HEK293T (cell line): ENCODE data around the gene PRAME.

Experiments used
- CTCF ChIA-PET: fragments of 350-600 bp; formaldehyde crosslinking; extraction: SDS; loops from one replicate; lab custom pipeline; 2021; ENCODE audit warnings: antibody characterized with exemption, inconsistent platforms; lab: Yijun Ruan, JAX
- POLR2A ChIA-PET: fragments of 350-600 bp; formaldehyde crosslinking; extraction: SDS; loops from one replicate; lab custom pipeline; 2020; ENCODE audit warnings: antibody characterized with exemption, inconsistent platforms; lab: Yijun Ruan, JAX
- DNase-seq: peaks from one replicate; pipeline ENCODE4 v3.0.0; 2012; ENCODE audit warnings: mixed read lengths; ENCODE audit errors: extremely low spot score
- ARNT ChIP-seq: fragments of 450-650 bp; IDR thresholded peaks from 2 replicates; pipeline ENCODE4 v1.6.1; 2017; ENCODE audit warnings: mild to moderate bottlenecking
- BHLHE40 ChIP-seq: fragments of 450-650 bp; IDR thresholded peaks from 2 replicates; pipeline ENCODE4 v1.6.1; 2016; ENCODE audit warnings: mild to moderate bottlenecking, moderate library complexity, borderline replicate concordance
- CTBP1 ChIP-seq: fragments of 450-650 bp; IDR thresholded peaks from 2 replicates; pipeline ENCODE4 v1.6.1; 2016; ENCODE audit warnings: borderline replicate concordance
- ELF4 ChIP-seq: fragments of 450-650 bp; IDR thresholded peaks from 2 replicates; pipeline ENCODE4 v1.6.1; 2017; ENCODE audit warnings: antibody characterized with exemption
- FOXA1 ChIP-seq: fragments of 450-650 bp; IDR thresholded peaks from 2 replicates; pipeline ENCODE4 v1.6.1; 2016; ENCODE audit warnings: mild to moderate bottlenecking
- FOXK2 ChIP-seq: fragments of 450-650 bp; IDR thresholded peaks from 2 replicates; pipeline ENCODE4 v1.6.1; 2016; ENCODE audit warnings: mild to moderate bottlenecking
- FOXM1 ChIP-seq: fragments of 450-650 bp; IDR thresholded peaks from 2 replicates; pipeline ENCODE4 v1.6.1; 2017; ENCODE audit warnings: mild to moderate bottlenecking, borderline replicate concordance
- HDGF ChIP-seq: fragments of 450-650 bp; IDR thresholded peaks from 2 replicates; pipeline ENCODE4 v1.6.1; 2017; ENCODE audit warnings: antibody characterized with exemption, borderline replicate concordance
- L3MBTL2 ChIP-seq: fragments of 450-650 bp; conservative IDR thresholded peaks from 2 replicates; pipeline ENCODE4 v1.6.1; 2016; ENCODE audit warnings: mild to moderate bottlenecking
- LEF1 ChIP-seq: fragments of 450-650 bp; IDR thresholded peaks from 2 replicates; pipeline ENCODE4 v1.6.1; 2017; ENCODE audit warnings: mild to moderate bottlenecking, borderline replicate concordance
- NFRKB ChIP-seq: fragments of 450-650 bp; IDR thresholded peaks from 2 replicates; pipeline ENCODE4 v1.6.1; 2016; ENCODE audit warnings: mild to moderate bottlenecking, moderate library complexity
- PKNOX1 ChIP-seq: fragments of 450-650 bp; IDR thresholded peaks from 2 replicates; pipeline ENCODE4 v1.6.1; 2016
- SP1 ChIP-seq: fragments of 450-650 bp; IDR thresholded peaks from 2 replicates; pipeline ENCODE4 v1.6.1; 2017
- SUZ12 ChIP-seq: fragments of 450-650 bp; IDR thresholded peaks from 2 replicates; pipeline ENCODE4 v1.6.1; 2016; ENCODE audit warnings: mild to moderate bottlenecking
- TARDBP ChIP-seq: fragments of 450-650 bp; IDR thresholded peaks from 2 replicates; pipeline ENCODE4 v1.6.1; 2016
- ZNF384 ChIP-seq: fragments of 450-650 bp; IDR thresholded peaks from 2 replicates; pipeline ENCODE4 v1.6.1; 2016

The PRAME gene

GRCh38 chr22:22591348-22592299 lies 32.6 kb upstream of the PRAME start:
- no peak for DNase-seq
- TF ChIP-seq ELF4 (no peak), L3MBTL2 (no peak), BHLHE40 (no peak), LEF1 (no peak), CTBP1 (no peak), SP1 (no peak), FOXA1 (no peak), NFRKB (no peak), ARNT (no peak), FOXK2 (no peak), TARDBP (no peak)
- ChIA-PET CTCF (interaction anchor here (0.6 to 1.7 kb wide), 8 partner anchors 9 to 178 kb away, joined by 3 to 13 read pairs (median 4); no protein-coding TSS in a partner anchor), POLR2A (no interaction called here)

GRCh38 chr22:22590136-22590891 lies 31.2 kb upstream of the PRAME start:
- TF ChIP-seq FOXK2 (no peak), PKNOX1 (no peak), ELF4 (no peak), BHLHE40 (no peak), SUZ12 (no peak), TARDBP (no peak), FOXM1 (no peak), CTBP1 (no peak), NFRKB (no peak), ZNF384 (no peak), FOXA1 (no peak), LEF1 (no peak), HDGF (no peak), ARNT (no peak), SP1 (no peak), L3MBTL2 (no peak)
- CTCF ChIA-PET = interaction anchor here (1.0 to 1.7 kb wide), 5 partner anchors 14 to 180 kb away, joined by 4 to 13 read pairs (median 4); partner anchors contain the start of gene PRAME
- DNase-seq = no peak
- POLR2A ChIA-PET = no interaction called here

- TF ChIP-seq SP1 (no peak), LEF1 (no peak), ELF4 (no peak), HDGF (no peak), NFRKB (no peak), FOXM1 (no peak), SUZ12 (no peak), ARNT (no peak), BHLHE40 (no peak), PKNOX1 (no peak), FOXK2 (no peak), TARDBP (no peak), L3MBTL2 (no peak), CTBP1 (no peak)
- ChIA-PET POLR2A (no interaction called here), CTCF (interaction anchor here (1.1 to 4.3 kb wide), 4 partner anchors 12 to 157 kb away, joined by 3 to 34 read pairs (median 5); no protein-coding TSS in a partner anchor)
- DNase-seq = no peak
These were observed 29.6 kb upstream of the PRAME start for GRCh38 chr22:22588485-22589164.

- TF ChIP-seq HDGF = no peak
- no peak for TF ChIP-seq FOXK2
- TF ChIP-seq ZNF384 = no peak
- no peak for TF ChIP-seq LEF1
- no peak for TF ChIP-seq PKNOX1
- TF ChIP-seq TARDBP = no peak
- no peak for TF ChIP-seq ELF4
- TF ChIP-seq L3MBTL2 = no peak
- TF ChIP-seq FOXM1 = no peak
- TF ChIP-seq CTBP1 = no peak
- no peak for TF ChIP-seq NFRKB
- CTCF ChIA-PET = interaction anchor here (0.6 to 4.3 kb wide), 18 partner anchors 10 to 367 kb away, joined by 3 to 34 read pairs (median 4); partner anchors contain the start of gene PRAME
- POLR2A ChIA-PET = no interaction called here
- no peak for DNase-seq
These were observed 28.6 kb upstream of the PRAME start for GRCh38 chr22:22587577-22588188.

- TF ChIP-seq PKNOX1 = no peak
- no peak for TF ChIP-seq FOXA1
- CTCF ChIA-PET = interaction anchor here (0.5 to 4.3 kb wide), 3 partner anchors 8 to 254 kb away, joined by 3 to 34 read pairs (median 4); no protein-coding TSS in a partner anchor
- POLR2A ChIA-PET = no interaction called here
- DNase-seq = no peak
These were observed 25.7 kb upstream of the PRAME start for GRCh38 chr22:22584722-22585121.
